ENCODE data around the gene CFAP141.
"Not testable (repeated sequence)": the region's sequence is repeated elsewhere in the genome, so short reads cannot be mapped to it uniquely, and the experiment has no call there.

CFAP141 gene

GRCh38 chr1:154207262-154207661, 1.1 kb upstream of the CFAP141 start:
- DNase-seq: no peak

GRCh38 chr1:154205778-154206177, 355 bp downstream of the CFAP141 start:
- DNase-seq: not testable (repeated sequence)

GRCh38 chr1:154199563-154199879, 6.6 kb downstream of the CFAP141 start:
- no peak for DNase-seq

GRCh38 chr1:154198756-154199562, 7.2 kb downstream of the CFAP141 start:
- peak; percentile 59 to 62 for DNase-seq

GRCh38 chr1:154193821-154194220, 12.3 kb downstream of the CFAP141 start:
- no peak for DNase-seq

GRCh38 chr1:154192476-154192875, 13.7 kb downstream of the CFAP141 start:
- DNase-seq: no peak

GRCh38 chr1:154191990-154192461, 14.1 kb downstream of the CFAP141 start, which contains the start of gene TPM3:
Gene TPM3 (minus strand): TSS chr1:154192100. CDS start chr1:154192018, 82 bp downstream.
- DNase-seq: peak; percentile 23 to 24

- peak; percentile 31 to 60 for DNase-seq
Measured at GRCh38 chr1:154190550-154190949, 15.6 kb downstream of the CFAP141 start.

- no peak for DNase-seq
Measured at GRCh38 chr1:154186852-154187501, 19.2 kb downstream of the CFAP141 start.

GRCh38 chr1:154186177-154186576, 20.0 kb downstream of the CFAP141 start:
- DNase-seq: peak; percentile 78 to 80

GRCh38 chr1:154183046-154183915, 22.9 kb downstream of the CFAP141 start:
- DNase-seq: peak; percentile 87 to 88

GRCh38 chr1:154182344-154183045, 23.6 kb downstream of the CFAP141 start:
- DNase-seq: peak; percentile 97 to 98

- DNase-seq: no peak
Measured at GRCh38 chr1:154181944-154182343, 24.2 kb downstream of the CFAP141 start.

GRCh38 chr1:154179946-154180687, 26.0 kb downstream of the CFAP141 start:
- DNase-seq: peak; percentile 88 to 89

GRCh38 chr1:154178911-154179811, 27.0 kb downstream of the CFAP141 start:
- DNase-seq: no peak

GRCh38 chr1:154178013-154178412, 28.1 kb downstream of the CFAP141 start:
- DNase-seq: no peak

- no peak for DNase-seq
Measured at GRCh38 chr1:154176337-154176736, 29.8 kb downstream of the CFAP141 start.

- DNase-seq: no peak
Measured at GRCh38 chr1:154174654-154175053, 31.5 kb downstream of the CFAP141 start.

GRCh38 chr1:154171880-154172279, 34.3 kb downstream of the CFAP141 start:
- DNase-seq: no peak

- no peak for DNase-seq
Measured at GRCh38 chr1:154171223-154171583, 34.9 kb downstream of the CFAP141 start.

All from AML-193 (cell line).